OCI-LY7 (cell line): ENCODE measurements around the gene LRPPRC. TPM values are rescaled to one million over a fixed set of nuclear protein-coding genes. Genes with fewer than 3 reads are reported as not detected.

ENCODE experiments used
- BruUV-seq: library from RNA; stranded (reverse); fragments of 400-500 nt; replicated peaks from 2 replicates; lab custom pipeline; 2021; lab: Mats Ljungman, UMichigan
- CTCF ChIA-PET: fragments of 300-600 bp; sonication (Branson Sonifier 250); formaldehyde crosslinking; loops from one replicate; lab custom pipeline; 2022; ENCODE audit warnings: antibody characterized with exemption; ENCODE audit not compliant: unreplicated experiment; lab: Charles Lee
- POLR2A ChIA-PET: fragments of 300-600 bp; sonication (Branson Sonifier 250); formaldehyde crosslinking; loops from one replicate; lab custom pipeline; 2022; ENCODE audit warnings: antibody characterized with exemption; lab: Charles Lee
- DNase-seq: peaks from one replicate; pipeline ENCODE4 v3.0.0-alpha.2; 2015; ENCODE audit warnings: low spot score
- H2AFZ ChIP-seq: fragments of 200-600 bp; sonication (generic), shearing (Covaris generic); 2 replicates; pipeline ENCODE4 v1.6.1; 2014; ENCODE audit warnings: mild to moderate bottlenecking, antibody characterized with exemption, low read length, moderate library complexity
- H3K27ac ChIP-seq: fragments of 200-600 bp; sonication (generic); 2 replicates; pipeline ENCODE4 v1.5.1; 2014; ENCODE audit warnings: mixed run types, low read depth, mild to moderate bottlenecking, moderate library complexity, low read length, inconsistent platforms; ENCODE audit not compliant: poor library complexity, severe bottlenecking
- H3K36me3 ChIP-seq: fragments of 200-600 bp; sonication (generic); 2 replicates; pipeline ENCODE4 v1.6.1; 2014; ENCODE audit warnings: mild to moderate bottlenecking, antibody characterized with exemption, low read length, moderate library complexity, mixed read lengths; ENCODE audit not compliant: insufficient read depth
- H3K4me1 ChIP-seq: fragments of 200-600 bp; sonication (generic); 2 replicates; pipeline ENCODE4 v1.5.1; 2014; ENCODE audit warnings: mild to moderate bottlenecking, low read length; ENCODE audit not compliant: insufficient read depth, poor library complexity, severe bottlenecking
- H3K4me2 ChIP-seq: fragments of 200-600 bp; sonication (generic); 2 replicates; pipeline ENCODE4 v1.6.1; 2014; ENCODE audit warnings: mild to moderate bottlenecking, low read length
- H3K4me3 ChIP-seq: fragments of 200-600 bp; sonication (generic); 2 replicates; pipeline ENCODE4 v1.5.1; 2014; ENCODE audit warnings: mild to moderate bottlenecking, low read depth, low read length; ENCODE audit not compliant: poor library complexity, severe bottlenecking
- H3K79me2 ChIP-seq: fragments of 200-600 bp; sonication (generic); 2 replicates; pipeline ENCODE4 v1.6.1; 2016; ENCODE audit warnings: low read depth, mild to moderate bottlenecking, low read length, moderate library complexity, mixed read lengths; ENCODE audit not compliant: insufficient read depth
- H3K9me2 ChIP-seq: fragments of 200-600 bp; sonication (generic); 2 replicates; pipeline ENCODE4 v1.6.1; 2016; ENCODE audit warnings: mild to moderate bottlenecking, low read length, mixed read lengths; ENCODE audit not compliant: insufficient read depth
- H3K9me3 ChIP-seq: fragments of 200-600 bp; sonication (generic); 2 replicates; pipeline ENCODE4 v1.6.1; 2014; ENCODE audit warnings: mild to moderate bottlenecking, mixed run types, low read length, mixed read lengths
- H4K20me1 ChIP-seq: fragments of 200-600 bp; sonication (generic); 2 replicates; pipeline ENCODE4 v1.6.1; 2014; ENCODE audit warnings: mild to moderate bottlenecking, antibody characterized with exemption, low read length, moderate library complexity, mixed read lengths; ENCODE audit not compliant: insufficient read depth
- CTCF ChIP-seq: fragments of 200-600 bp; sonication (generic); conservative IDR thresholded peaks from 2 replicates; pipeline ENCODE4 v1.5.1; 2014; ENCODE audit warnings: mild to moderate bottlenecking, antibody characterized with exemption, low read length, moderate library complexity, mixed read lengths
- EZH2phosphoT487 ChIP-seq: fragments of 200-600 bp; sonication (generic); IDR thresholded peaks from 2 replicates; pipeline ENCODE4 v1.6.1; 2018; ENCODE audit warnings: low read depth, borderline replicate concordance, mild to moderate bottlenecking, mixed run types, antibody characterized with exemption, low read length, moderate library complexity, mixed read lengths
- intact Hi-C: fragments of 100-400 bp; cut with micrococcal nuclease; formaldehyde crosslinking; loops from one replicate; pipeline ENCODE4 v1.10.0; 2022; ENCODE audit not compliant: unreplicated experiment
- total RNA-seq, 2 experiments: library from RNA; depleted of rRNA in 1 of 2; stranded (reverse); fragments of >200 nt in 1 of 2; shearing (Covaris generic) in 1 of 2; gene quantifications; 2 replicates each; pipeline ENCODE4 v1.2.3, GENCODE V29; 2014 to 2022

The LRPPRC gene
- total RNA-seq, 2 experiments from 2014 or later: 64.4 to 136 TPM

- H3K9me2 ChIP-seq: no peaks in the 10 kb centered on the region
- TSS peak; percentile 27 for BruUV-seq
- ChIA-PET POLR2A (no interaction called here), CTCF (interaction anchor here (0.6 kb wide), 1 partner anchor 164 kb away, joined by 3 read pairs; no protein-coding TSS in a partner anchor)
- H2AFZ ChIP-seq: no peak overlapping the region
- H3K4me1 ChIP-seq: no peaks in the 10 kb centered on the region
- peaks cover 44% of the 10 kb centered on the region for H3K36me3 ChIP-seq
- no peak overlapping the region for H3K4me3 ChIP-seq
- no peak overlapping the region for H3K27ac ChIP-seq
- no peaks in the 10 kb centered on the region for H3K79me2 ChIP-seq
- no peak for DNase-seq
- intact Hi-C loops: no loop called here
- TF ChIP-seq CTCF (no peak), EZH2phosphoT487 (no peak)
- no peaks in the 10 kb centered on the region for H4K20me1 ChIP-seq
- H3K4me2 ChIP-seq: no peak overlapping the region
- no peaks in the 10 kb centered on the region for H3K9me3 ChIP-seq
These were observed 111.1 kb downstream of the LRPPRC start for GRCh38 chr2:43884689-43885088.

- Histone ChIP-seq H3K79me2 (no peaks in the 10 kb centered on the region), H3K9me3 (no peaks in the 10 kb centered on the region), H2AFZ (no peak overlapping the region), H3K4me3 (no peak overlapping the region), H3K27ac (no peak overlapping the region), H4K20me1 (no peaks in the 10 kb centered on the region), H3K36me3 (peaks cover 21% of the 10 kb centered on the region), H3K4me1 (no peaks in the 10 kb centered on the region), H3K4me2 (no peak overlapping the region), H3K9me2 (no peaks in the 10 kb centered on the region)
- ChIA-PET CTCF (interaction anchor here (0.6 kb wide), 1 partner anchor 15 kb away, joined by 3 read pairs; no protein-coding TSS in a partner anchor), POLR2A (interaction anchor here (0.8 kb wide), 1 partner anchor 59 kb away, joined by 3 read pairs; no protein-coding TSS in a partner anchor)
- no peak for TF ChIP-seq EZH2phosphoT487
- no peak for TF ChIP-seq CTCF
- no TSS peak for BruUV-seq
- intact Hi-C loops: no loop called here
- DNase-seq: no peak
These were observed 113.5 kb downstream of the LRPPRC start for GRCh38 chr2:43882312-43882711.

GRCh38 chr2:43880952-43881351 lies 114.8 kb downstream of the LRPPRC start:
- no peak for DNase-seq

More at GRCh38 chr2:43880952-43881351, 114.8 kb downstream of the LRPPRC start:
- Histone ChIP-seq H3K4me2 (no peak overlapping the region), H3K9me3 (no peaks in the 10 kb centered on the region), H2AFZ (no peak overlapping the region), H3K36me3 (peaks cover 9% of the 10 kb centered on the region; the same call in 1 of the 2 replicates), H4K20me1 (no peaks in the 10 kb centered on the region), H3K79me2 (no peaks in the 10 kb centered on the region), H3K4me3 (no peak overlapping the region), H3K4me1 (no peaks in the 10 kb centered on the region), H3K9me2 (no peaks in the 10 kb centered on the region), H3K27ac (no peak overlapping the region)
- intact Hi-C loops: no loop called here
- BruUV-seq: no TSS peak
- ChIA-PET CTCF (no interaction called here), POLR2A (interaction anchor here (0.7 kb wide), 1 partner anchor 29 kb away, joined by 7 read pairs; no protein-coding TSS in a partner anchor)
- TF ChIP-seq EZH2phosphoT487 (no peak), CTCF (no peak)
